ENCODE data around the gene OR5K1.

OR5K1 gene

DNA sequence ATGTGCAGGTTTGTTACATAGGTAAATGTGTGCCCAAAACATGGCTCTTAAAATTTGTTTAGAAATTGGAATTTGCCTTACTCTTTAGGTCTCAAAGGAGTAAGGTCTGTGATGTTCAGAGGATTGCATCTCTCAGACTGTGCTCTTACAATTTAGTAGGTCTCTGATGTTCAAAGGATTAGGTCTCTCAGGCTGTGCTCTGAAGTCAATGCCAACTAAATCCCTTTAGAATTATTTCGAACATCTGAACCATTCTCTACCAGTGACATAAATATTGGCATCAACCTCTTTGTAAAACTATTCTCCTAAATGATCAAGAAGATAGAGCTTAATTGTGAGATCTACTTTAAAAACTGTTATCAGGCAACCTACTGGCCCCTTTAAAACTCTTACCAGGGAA, at the start of gene OR5K1:
OR5K1 (plus strand) TSS at position 301 of the 400 bp plus-strand sequence. CDS start 6,376 bp downstream, outside the sequence.
- no peak for DNase-seq (ENCODE audit: extremely low read depth in 1 of 2, low read depth in 1 of 2)

DNA sequence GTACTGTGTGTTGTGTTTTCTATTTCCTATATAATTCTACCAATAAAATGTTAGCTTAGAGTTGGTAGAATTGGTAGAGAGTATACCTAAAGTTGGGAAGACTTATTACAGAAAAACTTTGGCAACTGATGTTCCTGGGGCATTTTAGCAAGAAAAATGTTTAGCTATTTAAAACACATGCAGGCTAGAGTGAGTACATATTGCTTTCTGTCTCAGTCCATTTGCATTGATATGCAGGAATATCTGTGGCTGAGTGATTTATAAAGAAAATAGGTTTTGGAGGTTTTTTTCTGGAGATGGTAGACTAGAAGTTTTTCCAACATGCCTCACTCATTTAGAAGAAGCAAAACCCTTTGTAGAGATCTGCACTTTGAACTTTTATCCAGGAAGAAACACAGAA, 30.4 kb upstream of the OR5K1 start:
- no peak for DNase-seq (ENCODE audit: extremely low read depth in 1 of 2, low read depth in 1 of 2)

DNA sequence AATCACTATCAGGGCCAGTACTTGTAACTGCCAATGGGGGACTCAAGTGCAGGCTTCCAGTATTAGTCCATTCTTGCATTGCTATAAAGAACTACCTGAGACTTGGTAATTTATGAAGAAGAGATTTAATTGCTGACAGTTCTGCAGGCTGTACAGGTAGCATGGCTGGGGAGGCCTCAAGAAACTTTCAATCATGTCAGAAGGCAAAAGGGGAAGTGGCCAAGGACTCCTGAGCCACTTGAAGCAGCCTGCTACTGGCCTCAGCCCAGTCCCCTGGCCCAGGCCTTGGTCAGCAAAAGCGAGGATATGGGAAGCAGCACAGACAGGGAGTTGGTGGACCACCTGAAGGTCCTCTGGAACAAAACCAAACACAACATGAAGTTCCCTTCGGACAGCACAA, 29.2 kb upstream of the OR5K1 start:
- no peak for DNase-seq (ENCODE audit: extremely low read depth in 1 of 2, low read depth in 1 of 2)

DNA sequence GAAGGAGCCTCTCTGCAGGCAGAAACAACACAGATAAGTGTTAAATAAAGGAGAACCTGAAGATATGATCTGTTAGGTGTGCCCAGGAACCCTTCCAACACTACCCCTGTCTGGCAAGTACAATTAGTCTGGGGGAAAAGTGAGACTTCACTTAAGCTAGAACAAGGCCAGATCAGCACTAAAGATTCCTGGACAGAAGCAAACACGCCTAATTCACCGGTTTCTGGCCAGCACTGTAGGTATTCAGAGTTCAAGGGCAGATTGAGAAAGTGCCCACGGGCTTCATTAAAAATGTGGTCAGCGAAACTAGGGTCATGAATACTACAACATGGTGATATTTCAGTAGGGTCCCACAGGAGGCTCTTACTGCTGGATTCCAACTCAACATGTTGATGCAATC, 28.6 kb upstream of the OR5K1 start:
- no peak for DNase-seq (ENCODE audit: extremely low read depth in 1 of 2, low read depth in 1 of 2)

DNA sequence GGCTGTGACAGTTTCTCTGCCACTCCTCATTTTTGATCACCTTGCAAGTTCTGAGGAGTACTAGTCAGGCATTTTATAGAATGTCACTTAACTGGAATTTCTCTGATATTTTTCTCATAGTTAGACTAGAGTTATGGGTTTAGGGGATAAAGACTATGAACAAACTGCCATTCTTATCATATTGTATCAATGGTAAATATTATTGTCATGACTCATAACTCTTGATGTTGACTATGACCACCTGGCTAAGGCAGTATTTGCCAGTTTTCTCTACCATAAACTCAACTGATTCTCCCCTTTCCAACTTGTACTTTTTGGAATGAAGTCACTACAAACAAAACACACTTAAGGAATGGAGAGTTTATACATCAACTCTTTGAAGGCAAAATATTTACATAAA, 22.7 kb upstream of the OR5K1 start:
- DNase-seq (ENCODE audit: extremely low read depth in 1 of 2, low read depth in 1 of 2) = no peak

DNA sequence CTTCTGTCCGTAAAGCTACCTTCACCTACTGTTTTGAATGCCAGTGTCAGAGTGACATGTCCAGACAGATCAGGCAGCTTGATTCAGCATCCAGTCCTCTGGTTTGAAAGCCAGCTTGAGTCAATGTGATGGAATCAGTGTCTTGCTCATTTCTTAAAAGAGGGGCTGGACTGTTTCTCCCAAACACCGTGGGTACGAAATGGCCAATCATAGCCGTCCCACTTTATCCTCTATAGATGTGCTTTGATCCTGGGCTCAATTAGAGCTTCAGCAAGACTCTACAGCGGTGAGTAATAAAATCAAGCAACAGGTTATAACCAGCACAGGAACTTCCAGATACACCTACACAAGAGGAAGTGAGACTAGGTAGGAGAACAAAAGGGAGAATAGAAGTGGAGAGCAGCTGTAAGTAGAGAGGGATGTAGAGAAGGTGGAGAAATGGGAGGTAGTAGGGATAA, 17.0 kb upstream of the OR5K1 start:
- no peak for DNase-seq (ENCODE audit: extremely low read depth in 1 of 2, low read depth in 1 of 2)

DNA sequence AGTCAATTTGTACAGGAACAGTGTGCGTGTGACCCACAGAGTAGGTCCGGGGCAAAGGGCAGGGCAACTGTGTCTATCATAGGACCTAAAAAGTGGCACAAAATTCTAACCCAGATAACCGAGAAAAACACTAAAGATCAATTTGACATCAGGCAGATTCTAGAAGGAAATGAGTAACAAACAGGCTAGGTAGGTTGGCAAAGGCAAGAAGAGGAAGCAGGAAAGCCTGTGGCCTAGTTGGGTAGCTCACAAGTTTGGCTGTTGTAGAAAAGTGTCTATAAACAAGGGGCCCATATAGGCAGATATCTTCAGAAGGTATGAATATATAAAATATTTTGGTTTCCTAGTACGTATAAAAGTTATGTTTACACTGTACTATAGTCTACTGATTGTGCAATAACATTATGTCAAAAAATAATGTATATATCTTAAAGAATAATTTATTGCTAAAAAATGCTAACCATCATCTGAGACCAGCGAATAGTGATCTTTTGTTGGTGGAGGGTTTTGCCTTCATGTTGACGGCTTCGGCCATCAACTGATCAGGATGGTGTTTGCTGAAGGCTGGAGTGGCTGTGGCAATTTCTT, 13.3 kb upstream of the OR5K1 start:
- DNase-seq (ENCODE audit: extremely low read depth in 1 of 2, low read depth in 1 of 2) = no peak

DNA sequence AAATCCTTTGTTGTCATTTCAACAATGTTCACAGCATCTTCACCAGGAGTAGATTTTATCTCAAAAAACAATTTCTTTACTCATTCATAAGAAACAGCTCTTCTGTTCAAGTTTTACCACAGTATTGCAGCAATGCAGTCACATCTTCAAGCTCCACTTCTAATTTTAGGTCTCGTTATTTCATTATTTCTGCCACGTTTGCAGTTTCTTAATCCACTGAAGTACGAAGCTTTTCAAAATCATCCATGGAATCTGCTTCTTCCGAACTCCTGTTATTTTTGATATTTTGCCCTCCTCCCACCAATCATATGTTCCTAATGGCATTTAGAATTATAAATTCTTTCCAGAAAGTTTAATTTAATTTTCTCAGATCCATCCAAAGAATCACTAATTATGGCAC, 12.6 kb upstream of the OR5K1 start:
- no peak for DNase-seq (ENCODE audit: extremely low read depth in 1 of 2, low read depth in 1 of 2)

DNA sequence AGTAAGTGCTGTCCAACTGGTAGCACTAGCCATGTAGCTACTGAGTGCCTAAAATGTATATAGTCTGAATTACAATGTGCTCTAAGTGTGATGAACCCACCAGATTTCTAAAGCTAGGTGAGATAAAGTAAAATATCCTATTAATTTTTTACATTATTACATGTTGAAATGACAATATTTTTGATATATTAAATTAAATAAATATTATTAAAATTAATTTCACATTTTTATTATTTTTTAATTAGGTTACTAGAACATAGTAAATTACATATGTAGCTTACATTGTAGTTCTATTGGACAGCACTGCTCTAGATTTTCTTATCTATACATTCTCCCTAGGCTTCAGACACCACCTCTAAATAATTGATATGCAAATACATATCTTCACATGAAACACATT, 9.2 kb upstream of the OR5K1 start:
- DNase-seq (ENCODE audit: extremely low read depth in 1 of 2, low read depth in 1 of 2) = no peak

DNA sequence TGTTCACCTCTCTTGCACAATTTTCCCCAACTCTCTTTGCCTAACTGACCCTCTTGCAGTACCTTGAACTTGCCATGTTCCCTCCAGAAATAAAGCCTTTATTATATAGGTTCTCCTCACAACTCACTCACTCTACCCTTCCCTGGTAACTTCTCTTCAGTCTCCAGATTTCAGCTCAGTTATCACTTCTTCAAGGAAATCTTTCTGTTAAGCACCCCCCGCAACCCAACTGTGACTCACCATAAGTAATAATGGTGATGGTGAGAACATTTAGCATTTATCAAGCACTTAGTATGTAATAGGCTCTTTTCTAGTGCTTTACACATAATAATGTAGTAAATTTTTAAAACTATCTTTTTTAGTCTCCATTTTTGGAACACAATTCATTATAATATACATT, 8.1 kb upstream of the OR5K1 start:
- no peak for DNase-seq (ENCODE audit: extremely low read depth in 1 of 2, low read depth in 1 of 2)

DNA sequence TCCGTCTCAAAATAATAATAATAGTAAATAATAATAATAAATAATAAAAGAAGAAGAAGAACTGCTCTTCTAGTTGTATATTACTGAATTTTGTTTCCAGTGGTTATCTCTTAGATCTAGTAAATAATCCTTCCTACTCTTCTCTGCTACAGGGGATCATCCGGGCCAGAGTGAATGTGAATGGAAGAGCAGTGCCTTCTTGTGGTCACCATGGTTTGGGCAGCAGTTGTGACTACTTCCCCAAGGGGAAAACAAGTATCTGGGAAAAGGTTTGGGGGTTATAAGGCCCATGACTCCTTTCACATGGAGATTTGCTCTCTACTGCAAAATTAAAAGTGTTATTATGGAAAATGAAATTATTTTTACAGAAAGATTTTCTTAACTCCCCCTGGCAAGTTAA, 5.5 kb upstream of the OR5K1 start:
- DNase-seq (ENCODE audit: extremely low read depth in 1 of 2, low read depth in 1 of 2) = no peak

DNA sequence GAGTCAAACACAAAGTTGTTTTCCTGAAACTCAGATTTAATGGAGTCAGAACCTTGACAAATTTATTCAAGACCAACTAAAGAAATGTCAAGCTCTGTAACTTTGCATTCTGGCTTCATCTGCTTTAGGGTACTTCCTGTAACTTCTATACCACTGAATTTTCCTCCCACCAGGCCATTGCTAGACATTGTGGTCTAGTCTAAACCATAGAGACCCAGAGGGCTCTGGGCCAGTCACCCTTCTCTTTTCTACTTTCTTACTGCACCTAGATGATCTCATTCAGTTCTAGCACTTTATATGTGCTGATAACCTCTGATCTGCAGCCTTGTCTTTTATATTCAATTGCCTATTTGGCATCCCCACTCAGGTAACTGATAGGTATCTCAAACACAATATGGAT, 2.8 kb upstream of the OR5K1 start:
- DNase-seq (ENCODE audit: extremely low read depth in 1 of 2, low read depth in 1 of 2) = no peak

DNA sequence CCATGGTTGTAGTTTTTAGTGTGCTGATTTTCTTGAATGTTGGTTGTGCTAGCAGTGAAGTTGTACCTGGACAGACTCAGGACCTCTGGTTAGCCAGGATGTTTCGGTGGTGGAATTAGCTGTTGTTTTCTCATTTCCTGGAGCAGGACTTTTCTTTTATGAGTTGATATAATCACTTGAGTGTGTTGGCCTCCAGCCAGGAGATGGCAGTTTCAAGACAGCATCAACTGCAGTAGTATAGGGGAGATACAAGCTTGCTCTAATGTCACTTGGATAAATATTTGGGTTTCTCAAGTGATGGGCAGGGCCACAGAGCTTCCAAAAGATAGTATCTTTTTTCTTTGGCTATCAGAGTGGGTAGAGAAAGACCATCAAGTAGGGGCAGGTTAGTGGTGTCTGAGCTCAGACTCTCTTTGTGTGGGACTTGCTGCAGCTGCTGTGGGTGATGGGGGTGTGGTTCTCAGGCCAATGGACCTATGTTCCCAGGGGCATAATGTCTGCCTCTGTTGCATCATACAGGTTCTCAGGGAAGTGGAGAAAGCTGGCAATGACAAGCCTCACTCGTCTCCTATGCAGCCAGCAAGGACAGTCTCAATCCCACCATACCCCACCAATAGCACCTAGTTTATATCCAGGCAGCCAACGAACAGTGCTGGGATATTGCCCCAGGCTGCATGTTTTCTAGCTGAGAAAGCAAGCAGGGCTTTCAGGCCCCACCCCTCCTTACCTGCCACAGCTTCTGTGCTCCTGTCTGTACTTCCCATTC, 19.9 kb downstream of the OR5K1 start:
- no peak for DNase-seq (ENCODE audit: extremely low read depth in 1 of 2, low read depth in 1 of 2)

DNA sequence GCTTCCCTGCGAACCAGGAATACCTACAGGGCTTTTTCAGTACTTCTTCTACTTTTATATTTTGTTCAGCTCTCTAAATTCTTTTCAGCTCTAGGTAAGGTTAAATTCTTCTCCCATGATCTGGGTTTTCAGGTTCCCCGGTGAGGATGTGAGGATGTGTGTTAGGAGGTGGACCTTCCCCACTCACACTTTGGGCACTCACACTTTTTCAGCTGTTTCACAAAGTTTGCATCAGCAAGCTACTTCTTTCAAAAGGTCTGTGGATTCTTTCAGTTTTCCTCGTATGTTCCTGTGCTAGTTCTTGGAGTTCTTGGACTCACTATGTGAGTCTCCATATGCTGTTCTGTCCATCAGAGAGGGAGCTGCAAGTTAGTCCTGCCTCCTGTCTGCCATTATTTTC, 20.6 kb downstream of the OR5K1 start:
- DNase-seq (ENCODE audit: extremely low read depth in 1 of 2, low read depth in 1 of 2) = no peak

DNA sequence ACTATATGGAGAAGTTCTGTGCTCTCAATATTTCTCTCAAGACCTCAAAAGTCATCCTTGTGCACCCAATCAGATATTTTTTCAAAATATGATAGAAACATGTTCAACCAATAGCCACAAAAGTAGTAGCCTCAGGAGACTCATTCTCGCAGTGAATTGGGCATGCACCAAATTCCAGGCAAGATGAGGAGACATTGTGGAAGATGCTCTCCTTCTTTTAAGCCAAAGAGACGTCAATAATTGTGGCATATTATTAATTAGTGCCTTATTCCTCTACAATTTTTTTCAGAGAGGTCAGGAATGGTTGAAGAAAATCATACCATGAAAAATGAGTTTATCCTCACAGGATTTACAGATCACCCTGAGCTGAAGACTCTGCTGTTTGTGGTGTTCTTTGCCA, 34.4 kb downstream of the OR5K1 start, which contains the start of gene OR5K2:
OR5K2 (plus strand) TSS at position 301 of the 400 bp plus-strand sequence; CDS start at position 301, 0 bp downstream.
- DNase-seq (ENCODE audit: extremely low read depth in 1 of 2, low read depth in 1 of 2) = no peak

DNA sequence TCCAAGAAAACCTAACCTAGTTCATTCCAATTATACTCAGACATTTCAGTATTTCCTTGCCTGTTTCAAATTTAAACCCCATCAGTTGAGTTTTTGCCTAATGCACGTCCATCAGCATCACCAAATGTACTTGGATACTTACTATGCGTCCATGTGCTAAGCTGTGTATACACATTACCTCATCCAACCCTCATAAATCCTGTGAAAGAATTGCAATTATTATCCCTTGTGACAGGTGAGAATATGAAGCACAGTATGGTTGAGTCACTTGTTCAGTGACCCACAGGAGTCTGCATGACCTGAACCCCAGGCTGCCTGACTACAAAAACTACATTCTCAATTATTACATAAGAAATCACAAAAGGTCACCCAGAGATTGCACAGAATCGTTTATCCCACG, 37.0 kb downstream of the OR5K1 start:
- no peak for DNase-seq (ENCODE audit: extremely low read depth in 1 of 2, low read depth in 1 of 2)

DNA sequence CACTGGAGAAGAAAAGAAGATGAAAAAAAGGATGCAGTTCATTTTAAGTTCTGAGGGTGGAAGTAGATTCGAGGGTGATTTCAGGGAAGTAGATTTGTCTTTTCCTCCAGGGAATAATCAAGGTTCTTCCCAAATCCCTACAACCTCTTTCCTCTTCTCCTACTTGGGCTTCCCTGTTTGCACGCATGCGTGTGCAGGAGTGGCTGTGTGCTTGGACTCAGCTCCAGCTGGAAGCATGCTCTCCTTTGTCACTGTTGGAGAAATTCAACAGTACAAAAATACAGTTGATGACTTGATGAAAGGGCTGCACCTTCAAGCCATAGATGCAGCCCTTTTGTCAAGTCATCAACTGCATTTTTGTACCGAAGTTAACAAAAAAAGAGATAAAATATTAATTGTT, 38.3 kb downstream of the OR5K1 start:
- DNase-seq (ENCODE audit: extremely low read depth in 1 of 2, low read depth in 1 of 2) = no peak

DNA sequence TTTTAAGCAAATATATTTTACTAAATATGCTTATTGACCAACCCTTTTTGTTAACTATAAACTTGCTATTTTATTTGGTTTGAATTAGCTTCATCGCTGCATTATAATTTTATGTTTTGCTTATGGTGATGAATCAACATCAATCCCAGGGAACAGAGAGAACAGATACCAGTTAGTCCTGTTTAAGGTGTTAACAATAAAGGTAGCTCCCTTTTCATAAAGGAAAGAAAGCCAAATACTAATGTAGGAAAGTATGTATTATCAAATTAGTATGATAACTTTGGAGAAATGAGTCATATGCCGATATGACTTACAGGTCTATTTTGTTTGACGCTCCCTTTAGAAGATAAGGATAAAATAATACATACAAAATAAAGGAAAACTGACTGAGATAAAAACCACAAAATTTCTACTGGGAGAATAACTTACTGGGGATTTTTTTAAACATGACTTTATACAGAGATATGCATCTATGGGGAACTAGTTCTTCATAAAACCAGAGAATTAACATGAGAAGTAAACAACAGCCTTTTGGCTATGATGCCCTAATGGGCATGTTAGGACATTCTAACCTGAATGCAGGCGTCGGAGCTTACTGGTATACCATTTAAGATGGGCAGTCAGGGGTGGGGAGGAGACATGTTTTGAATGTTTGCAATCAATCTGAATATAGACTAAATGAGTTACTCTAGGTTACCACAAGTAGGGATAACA, 39.0 kb downstream of the OR5K1 start:
- DNase-seq (ENCODE audit: extremely low read depth in 1 of 2, low read depth in 1 of 2) = no peak

DNA sequence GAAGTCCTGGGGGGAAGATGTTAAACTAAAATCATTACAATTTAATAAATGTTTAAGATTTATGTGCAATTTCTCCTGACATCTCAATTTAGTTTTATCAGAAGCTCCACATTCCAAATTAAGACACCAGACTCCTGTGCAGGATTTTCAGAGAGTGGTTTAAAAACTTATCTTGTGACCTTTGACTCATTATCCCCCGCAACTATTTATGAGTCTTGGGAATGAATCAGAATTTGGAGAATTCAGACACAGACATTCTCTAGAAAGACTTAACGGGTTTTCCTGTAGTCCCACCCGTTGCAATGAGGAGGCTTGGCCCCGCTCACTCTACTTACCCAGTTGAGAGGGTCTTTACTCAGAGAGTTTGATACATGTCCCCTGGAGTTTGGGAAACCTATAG, 41.5 kb downstream of the OR5K1 start:
- DNase-seq (ENCODE audit: extremely low read depth in 1 of 2, low read depth in 1 of 2) = no peak

DNA sequence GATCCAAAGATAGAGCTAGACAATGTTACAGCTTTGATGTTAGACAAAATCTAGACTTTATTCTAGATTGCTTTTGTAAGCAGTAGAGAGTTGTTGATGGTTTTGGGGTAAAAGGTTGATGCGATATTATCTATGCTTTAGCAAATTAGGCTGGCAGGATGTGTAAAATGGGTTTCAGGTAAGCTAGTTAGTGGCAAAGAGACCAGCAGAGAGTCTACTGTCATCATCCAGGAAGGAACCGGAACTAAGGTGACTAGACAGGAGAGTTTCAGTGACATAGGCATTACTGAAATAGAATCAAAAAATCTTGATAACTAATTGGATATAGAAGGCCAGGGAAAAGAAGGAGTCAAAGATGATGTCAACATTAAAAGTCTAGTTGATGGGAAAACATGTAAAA, 45.6 kb downstream of the OR5K1 start:
- no peak for DNase-seq (ENCODE audit: extremely low read depth in 1 of 2, low read depth in 1 of 2)

DNA sequence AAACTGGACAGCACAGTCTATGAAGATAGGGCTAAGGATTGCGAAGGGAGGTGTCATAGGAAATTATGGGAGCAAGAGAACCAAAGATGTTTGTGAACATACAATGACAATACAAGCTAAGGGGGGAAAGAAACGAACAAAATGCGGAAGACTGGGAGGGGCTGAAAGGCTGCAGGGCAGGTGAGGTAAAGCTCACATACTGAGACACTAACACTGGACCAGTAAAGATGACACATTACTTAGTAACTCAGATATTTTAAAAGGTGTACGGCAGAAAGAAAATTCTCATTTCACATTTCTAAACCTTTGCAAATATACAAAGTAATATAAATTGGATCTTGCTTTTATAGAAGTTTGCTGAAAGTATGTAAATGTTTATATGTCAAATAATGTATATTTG, 49.6 kb downstream of the OR5K1 start:
- no peak for DNase-seq (ENCODE audit: extremely low read depth in 1 of 2, low read depth in 1 of 2)

DNA sequence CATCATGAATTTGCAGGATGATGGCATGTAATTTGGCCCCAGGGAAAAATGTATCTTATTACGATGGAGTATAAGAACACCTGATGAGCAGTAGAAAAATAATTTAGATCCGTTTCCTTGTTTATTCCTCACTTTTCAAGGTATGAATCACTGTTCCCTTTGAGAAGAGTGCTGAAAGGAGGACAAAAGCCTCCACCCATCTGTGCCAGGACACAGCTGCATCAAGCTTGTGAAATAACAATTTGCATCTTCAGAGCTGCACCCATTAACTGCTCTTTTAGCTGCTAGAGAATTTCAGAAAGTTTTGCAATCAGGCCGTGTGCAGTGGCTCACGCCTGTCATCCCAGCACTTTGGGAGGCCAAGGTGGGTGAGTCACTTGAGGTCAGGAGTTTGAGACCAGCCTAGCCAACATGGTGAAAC, 50.1 kb downstream of the OR5K1 start:
- DNase-seq (ENCODE audit: extremely low read depth in 1 of 2, low read depth in 1 of 2) = peak in 1 of 2 donors; percentile 23

Data from stimulated activated CD8-positive, alpha-beta memory T cell treated with anti-CD3 and anti-CD28 coated beads, Interleukin-7, amount 100 ng/mL, for 48 hours (primary cell).